ENCODE data around the gene GRB10.

DNA sequence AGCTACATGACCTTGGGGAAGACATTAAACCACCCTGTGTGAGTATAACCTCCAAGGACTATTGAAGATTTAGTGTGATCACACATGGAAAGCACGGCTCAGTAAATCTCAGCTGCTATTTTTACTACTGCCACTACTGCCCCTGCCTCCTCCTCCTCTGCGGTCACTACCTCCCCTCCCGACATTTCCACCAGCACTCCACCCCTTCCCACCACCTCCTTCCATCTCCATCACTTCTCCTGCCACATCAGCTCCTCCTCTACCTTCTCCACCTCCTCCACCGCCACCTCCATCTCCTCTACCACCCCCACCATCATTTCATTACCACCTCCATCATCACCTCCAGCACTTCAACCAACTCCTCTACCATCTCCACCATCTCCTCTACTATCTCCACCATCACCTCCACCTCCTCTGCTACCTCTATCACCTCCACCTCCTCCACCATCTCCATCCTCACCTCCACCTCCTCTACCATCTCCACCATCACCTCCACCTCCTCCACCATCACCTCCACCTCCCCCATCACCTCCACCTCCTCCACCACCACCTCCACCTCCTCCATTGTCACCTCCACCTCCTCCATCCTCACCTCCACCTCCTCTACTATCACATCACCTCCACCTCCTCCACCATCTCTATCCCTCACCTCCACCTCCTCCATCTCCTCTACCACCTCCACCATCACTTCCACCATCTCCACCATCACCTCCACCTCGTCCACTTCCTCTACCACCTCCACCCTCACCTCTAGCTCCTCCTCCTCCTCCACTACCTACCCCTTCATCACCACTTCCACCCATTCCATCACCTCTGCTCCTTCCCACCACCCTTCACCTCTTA, 69.4 kb downstream of the GRB10 start:
- TF ChIP-seq, protein P1, sequence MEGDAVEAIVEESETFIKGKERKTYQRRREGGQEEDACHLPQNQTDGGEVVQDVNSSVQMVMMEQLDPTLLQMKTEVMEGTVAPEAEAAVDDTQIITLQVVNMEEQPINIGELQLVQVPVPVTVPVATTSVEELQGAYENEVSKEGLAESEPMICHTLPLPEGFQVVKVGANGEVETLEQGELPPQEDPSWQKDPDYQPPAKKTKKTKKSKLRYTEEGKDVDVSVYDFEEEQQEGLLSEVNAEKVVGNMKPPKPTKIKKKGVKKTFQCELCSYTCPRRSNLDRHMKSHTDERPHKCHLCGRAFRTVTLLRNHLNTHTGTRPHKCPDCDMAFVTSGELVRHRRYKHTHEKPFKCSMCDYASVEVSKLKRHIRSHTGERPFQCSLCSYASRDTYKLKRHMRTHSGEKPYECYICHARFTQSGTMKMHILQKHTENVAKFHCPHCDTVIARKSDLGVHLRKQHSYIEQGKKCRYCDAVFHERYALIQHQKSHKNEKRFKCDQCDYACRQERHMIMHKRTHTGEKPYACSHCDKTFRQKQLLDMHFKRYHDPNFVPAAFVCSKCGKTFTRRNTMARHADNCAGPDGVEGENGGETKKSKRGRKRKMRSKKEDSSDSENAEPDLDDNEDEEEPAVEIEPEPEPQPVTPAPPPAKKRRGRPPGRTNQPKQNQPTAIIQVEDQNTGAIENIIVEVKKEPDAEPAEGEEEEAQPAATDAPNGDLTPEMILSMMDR (IDR thresholded peaks at IDR 0.05), result no peak
- no peak for TF ChIP-seq POLR2AphosphoS5 (IDR thresholded peaks at IDR 0.05; ENCODE audit: low read depth, low read length)
